A673 (cell line): Measurements from ENCODE around the gene JMJD1C.

ENCODE experiments used
- CTCF ChIP-seq: fragments of 300-800, 200-600 bp; sonication (generic); conservative IDR thresholded peaks from 2 replicates; pipeline ENCODE4 v1.5.1; 2017; ENCODE audit warnings: low read depth, mild to moderate bottlenecking, antibody characterized with exemption, low read length, moderate library complexity, mixed read lengths
- EZH2 ChIP-seq: fragments of 200-600 bp; sonication (generic); IDR thresholded peaks from 2 replicates; pipeline ENCODE4 v1.6.1; 2017; ENCODE audit warnings: borderline replicate concordance, low read depth, mild to moderate bottlenecking, mixed read lengths, antibody characterized with exemption, low read length; ENCODE audit not compliant: poor library complexity, severe bottlenecking

- TF ChIP-seq EZH2 (no peak), CTCF (no peak)
Measured at GRCh38 chr10:63348245-63348850, 117.4 kb downstream of the JMJD1C start.
